ENCODE measurements around the gene ZNF287.

Gene ZNF287

DNA sequence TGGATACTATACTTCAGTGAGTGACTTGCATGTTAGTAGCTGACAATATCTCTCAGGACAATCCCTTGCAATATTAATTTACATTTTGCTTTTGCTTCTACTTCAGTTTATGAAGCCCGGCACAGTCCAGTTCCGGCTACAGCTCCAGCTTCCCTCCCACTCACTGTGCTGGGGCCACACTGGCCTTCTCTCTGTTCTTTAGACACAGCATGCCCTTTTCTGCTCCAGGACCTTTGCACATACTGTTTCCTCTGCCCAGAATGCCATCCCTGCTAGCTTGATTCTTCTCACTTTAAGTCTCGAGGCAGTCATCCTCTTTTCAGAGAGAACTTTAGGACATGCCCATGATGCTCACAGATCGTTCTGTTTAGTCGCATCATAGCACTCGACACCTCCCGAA, 51.5 kb downstream of the ZNF287 start:
- DNase-seq (ENCODE audit: low read depth in 2 of 3, low spot score in 2 of 3) = no peak

DNA sequence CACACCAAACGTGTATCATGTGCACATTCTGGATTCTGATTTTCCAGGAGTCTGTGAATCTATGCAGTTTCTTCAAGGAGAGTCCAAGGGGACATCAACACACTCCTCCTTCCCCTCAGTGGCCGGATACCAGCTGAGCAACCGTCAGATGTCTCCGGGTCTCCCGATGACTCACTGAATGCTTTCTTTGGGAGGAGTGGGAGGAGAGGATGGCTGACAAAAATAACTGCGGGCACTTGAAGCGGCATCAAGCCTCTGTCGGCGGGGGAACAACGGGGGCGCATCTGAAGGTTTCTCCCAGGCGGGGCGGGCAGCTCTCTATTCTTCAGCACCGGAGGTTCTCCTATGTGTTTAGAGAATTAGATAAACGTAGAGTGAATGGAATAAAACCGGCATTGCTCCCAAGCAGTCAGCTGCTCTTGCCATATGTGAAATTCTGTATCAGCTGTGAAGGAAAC, 52.4 kb downstream of the ZNF287 start:
- no peak for DNase-seq (ENCODE audit: low read depth in 2 of 3, low spot score in 2 of 3)

DNA sequence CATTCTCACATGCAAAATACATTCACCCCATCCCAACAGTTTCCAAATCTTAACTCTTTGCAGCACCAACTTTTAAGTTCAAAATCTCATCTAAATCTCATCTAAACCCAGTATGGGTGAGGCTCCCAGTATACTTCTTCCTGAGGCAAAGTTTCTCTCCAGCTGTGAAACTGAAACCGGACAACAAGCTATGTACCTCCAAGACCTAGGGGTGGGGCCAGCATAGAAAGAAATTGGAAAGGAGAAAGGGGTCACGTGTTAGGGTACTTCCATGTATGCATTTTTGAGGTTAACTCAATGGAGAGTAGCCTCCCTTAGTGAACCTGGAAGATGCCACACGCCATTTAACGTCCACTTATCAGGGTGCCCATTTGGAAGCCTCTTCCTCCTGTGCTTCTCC, 53.1 kb downstream of the ZNF287 start:
- no peak for DNase-seq (ENCODE audit: low read depth in 2 of 3, low spot score in 2 of 3)

DNA sequence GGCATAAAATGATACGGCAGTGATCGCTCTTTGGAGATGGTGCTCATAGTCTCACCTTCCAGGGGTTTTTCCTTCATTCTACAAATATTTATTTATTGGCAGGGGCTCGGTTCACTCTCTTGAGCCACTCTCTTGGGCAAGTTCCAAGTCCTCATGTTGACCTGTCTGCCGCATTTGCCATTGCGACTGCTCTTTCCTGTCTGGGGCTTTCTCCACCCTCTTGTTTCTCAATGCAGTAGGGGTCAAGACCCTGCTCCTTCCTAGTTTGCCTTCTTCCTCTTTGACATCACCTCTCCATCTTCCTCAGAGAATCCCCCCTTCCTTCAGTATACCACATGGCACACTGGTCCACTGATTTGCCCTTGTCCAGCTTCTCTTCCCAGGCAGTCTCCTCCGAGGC, 55.1 kb downstream of the ZNF287 start:
- DNase-seq (ENCODE audit: low read depth in 2 of 3, low spot score in 2 of 3) = no peak

DNA sequence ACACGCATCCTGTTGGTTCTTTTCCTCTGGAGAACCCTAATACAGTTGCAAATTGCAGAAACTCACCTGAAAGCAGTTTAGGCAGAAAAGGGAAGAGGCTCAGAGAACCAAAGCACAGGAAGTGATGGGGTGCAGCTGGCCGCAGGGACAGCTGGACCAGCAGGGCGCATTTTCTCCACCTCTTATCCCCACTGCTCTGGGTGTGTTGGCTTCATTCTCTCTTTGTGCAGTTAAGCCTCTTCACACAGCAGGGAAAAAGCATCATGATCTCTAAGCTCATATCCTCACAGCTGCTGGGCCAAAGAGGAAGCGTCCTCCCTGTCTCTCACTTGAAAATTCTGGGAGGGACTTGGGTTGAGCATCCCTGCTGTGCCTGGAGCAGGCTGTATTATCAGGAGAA, 57.0 kb downstream of the ZNF287 start:
- no peak for DNase-seq (ENCODE audit: low read depth in 2 of 3, low spot score in 2 of 3)

DNA sequence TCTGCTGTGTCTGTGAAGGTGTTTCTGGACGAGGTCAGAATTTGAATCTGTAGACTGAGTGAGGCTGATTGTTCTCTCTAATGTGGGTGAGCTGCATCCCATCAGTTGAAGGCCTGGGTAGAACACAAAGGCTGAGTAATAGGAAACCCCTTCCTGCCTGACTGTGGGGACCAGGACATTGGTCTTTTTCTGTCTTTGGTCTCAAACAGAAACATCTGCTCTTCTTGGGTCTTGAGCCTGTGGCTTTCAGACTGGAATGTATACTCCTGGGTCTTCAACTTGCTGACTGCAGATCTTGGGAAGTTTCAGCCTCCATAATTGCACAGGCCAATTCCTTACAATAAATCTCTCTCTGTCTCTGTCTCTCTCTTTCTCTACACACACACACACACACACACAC, 57.4 kb downstream of the ZNF287 start:
- DNase-seq (ENCODE audit: low read depth in 2 of 3, low spot score in 2 of 3) = no peak

DNA sequence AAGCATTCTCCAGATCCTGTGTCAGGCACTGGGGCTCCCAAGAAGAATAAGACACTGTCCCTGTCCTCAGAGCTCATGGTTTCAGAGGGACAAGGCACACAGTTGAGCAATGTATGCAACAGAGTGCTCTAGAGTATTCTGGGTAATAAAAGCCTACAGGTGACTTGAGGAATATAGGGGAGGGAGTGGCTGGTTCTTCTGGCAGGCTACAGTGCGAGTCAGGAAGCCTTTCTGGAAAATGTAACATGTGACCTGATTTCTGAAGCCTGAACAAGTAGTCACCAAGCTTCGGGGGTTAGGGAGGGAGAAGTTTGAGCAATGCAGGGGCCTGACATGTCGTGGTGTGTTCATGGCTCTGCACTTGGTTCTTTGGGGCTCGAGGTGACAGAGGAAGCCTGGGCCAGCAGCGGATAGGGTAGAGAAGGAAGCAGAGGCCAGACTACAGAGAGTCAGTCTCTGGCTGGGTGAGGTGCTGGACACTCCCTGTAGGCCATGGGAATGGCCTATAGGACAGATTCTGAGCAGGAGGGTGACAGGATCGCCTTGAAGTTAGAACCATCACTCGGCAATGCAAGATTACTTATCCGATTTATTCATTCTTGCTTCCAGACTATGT, 61.0 kb downstream of the ZNF287 start:
- no peak for DNase-seq (ENCODE audit: low read depth in 2 of 3, low spot score in 2 of 3)

DNA sequence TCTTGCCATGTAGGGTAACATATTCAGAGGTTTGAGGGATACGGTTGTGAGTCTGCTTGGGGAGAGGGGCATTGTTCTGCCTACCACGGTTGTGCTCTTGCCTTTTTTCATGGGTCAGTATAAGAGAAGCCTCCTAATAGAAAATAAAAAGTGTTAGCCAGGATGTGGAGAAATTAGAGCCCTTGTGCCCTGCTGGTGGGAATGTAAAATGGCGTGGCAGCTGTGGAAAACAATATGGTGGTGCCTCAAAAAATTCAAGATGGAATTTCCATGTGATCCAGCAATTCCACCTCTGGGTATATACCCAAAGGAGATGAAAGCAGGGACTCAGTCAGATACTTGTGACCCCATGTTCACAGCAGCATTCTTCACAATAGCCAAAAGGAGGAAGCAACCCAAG, 62.8 kb downstream of the ZNF287 start:
- DNase-seq (ENCODE audit: low read depth in 2 of 3, low spot score in 2 of 3) = no peak

DNA sequence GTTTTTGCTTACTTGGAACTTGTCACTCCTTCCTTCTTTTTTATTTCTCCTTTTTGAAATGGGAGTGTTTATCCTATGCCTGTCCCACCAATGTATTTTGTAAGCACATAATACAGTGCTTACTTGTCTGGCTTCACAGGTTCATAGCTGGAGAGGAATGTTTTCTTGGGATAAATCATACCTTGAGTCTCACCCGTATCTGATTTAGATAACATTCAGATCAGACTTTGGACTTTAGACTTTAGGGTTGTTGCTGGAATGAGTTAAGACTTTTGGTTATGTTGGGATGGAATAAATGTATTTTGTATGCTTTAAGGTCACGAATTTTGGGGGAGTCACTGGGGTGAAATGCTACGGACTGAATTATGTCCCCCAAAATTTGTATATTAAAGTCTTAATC, 64.0 kb downstream of the ZNF287 start:
- no peak for DNase-seq (ENCODE audit: low read depth in 2 of 3, low spot score in 2 of 3)
